ENCODE results near the gene CACNA1G. TPM values are rescaled to one million over a fixed set of nuclear protein-coding genes. Genes with fewer than 3 reads are reported as not detected.
A peak's percentile ranks its signal among the peaks of the same experiment; 100 is the strongest.

Gene CACNA1G
- total and polyA plus RNA-seq, 2 donors (not counting 1 experiment from before 2014, with no cell fraction given) = 0.08 to 0.99 TPM

GRCh38 chr17:50634224-50634914 lies 73.9 kb downstream of the CACNA1G start, which contains the start of gene ABCC3:
ABCC3 (plus strand) TSS chr17:50634881; CDS start chr17:50634937, 56 bp downstream.
- no peak within 1 kb of the TSS for H3K27ac ChIP-seq (ENCODE audit: insufficient read depth, low read length)
- peak in 1 of 2 donors; percentile 50 for DNase-seq (ENCODE audit: low read depth in 2 of 2)
- no peaks in the 10 kb centered on the region for H4K20me1 ChIP-seq (ENCODE audit: control insufficient read depth, extremely low read depth, insufficient read depth, low read length)
- peak within 1 kb of the TSS; percentile 39 for H3K9ac ChIP-seq (ENCODE audit: insufficient read depth, low read length)
- no peaks in the 10 kb centered on the region for H3K79me2 ChIP-seq (ENCODE audit: control insufficient read depth, insufficient read depth, low read length)
- TF ChIP-seq EZH2 (IDR thresholded peaks at IDR 0.05; ENCODE audit: low read length, missing control alignments) (no peak), CTCF (conservative IDR thresholded peaks at IDR 0.05 in 1 of 2, IDR thresholded peaks at IDR 0.05 in 1 of 2; ENCODE audit: low read depth in 1 of 2, low read length in 2 of 2) (no peak)
- H2AFZ ChIP-seq (ENCODE audit: low read length) = peak within 1 kb of the TSS; percentile 45
- no peaks in the 10 kb centered on the region for H3K36me3 ChIP-seq (ENCODE audit: control insufficient read depth, insufficient read depth, low read length)
- H3K4me3 ChIP-seq (replicated peaks in 1 of 4; ENCODE audit: control extremely low read depth in 1 of 4, insufficient read depth in 1 of 4, low read depth in 3 of 4, low read length in 4 of 4) = peak within 1 kb of the TSS; percentile 54 to 65 (median 57)
- no peaks in the 10 kb centered on the region for H3K9me3 ChIP-seq (ENCODE audit: control insufficient read depth, insufficient read depth, low read depth, low read length)
- peaks cover 19% of the 10 kb centered on the region for H3K4me1 ChIP-seq (ENCODE audit: control insufficient read depth, extremely low read depth, insufficient read depth, low read length)
- no peaks in the 10 kb centered on the region for H3K27me3 ChIP-seq (ENCODE audit: control insufficient read depth, insufficient read depth, low read length)
- peak within 1 kb of the TSS; percentile 85 for H3K4me2 ChIP-seq (ENCODE audit: extremely low read depth, insufficient read depth, low read length)

GRCh38 chr17:50634915-50635731 lies 74.6 kb downstream of the CACNA1G start:
- Histone ChIP-seq H3K27ac (ENCODE audit: insufficient read depth, low read length) (no peak overlapping the region), H3K9me3 (ENCODE audit: control insufficient read depth, insufficient read depth, low read depth, low read length) (no peaks in the 10 kb centered on the region), H4K20me1 (ENCODE audit: control insufficient read depth, extremely low read depth, insufficient read depth, low read length) (no peaks in the 10 kb centered on the region), H3K4me3 (replicated peaks in 1 of 4; ENCODE audit: control extremely low read depth in 1 of 4, insufficient read depth in 1 of 4, low read depth in 3 of 4, low read length in 4 of 4) (peak overlapping the region; percentile 54 to 65 (median 57)), H3K4me2 (ENCODE audit: extremely low read depth, insufficient read depth, low read length) (peak overlapping the region; percentile 85), H3K36me3 (ENCODE audit: control insufficient read depth, insufficient read depth, low read length) (no peaks in the 10 kb centered on the region), H3K27me3 (ENCODE audit: control insufficient read depth, insufficient read depth, low read length) (no peaks in the 10 kb centered on the region), H3K4me1 (ENCODE audit: control insufficient read depth, extremely low read depth, insufficient read depth, low read length) (peaks cover 25% of the 10 kb centered on the region), H3K9ac (ENCODE audit: insufficient read depth, low read length) (peak overlapping the region; percentile 39), H3K79me2 (ENCODE audit: control insufficient read depth, insufficient read depth, low read length) (no peaks in the 10 kb centered on the region), H2AFZ (ENCODE audit: low read length) (no peak overlapping the region)
- no peak for DNase-seq (ENCODE audit: low read depth in 2 of 2)
- TF ChIP-seq CTCF (conservative IDR thresholded peaks at IDR 0.05 in 1 of 2, IDR thresholded peaks at IDR 0.05 in 1 of 2; ENCODE audit: low read depth in 1 of 2, low read length in 2 of 2) (no peak), EZH2 (IDR thresholded peaks at IDR 0.05; ENCODE audit: low read length, missing control alignments) (no peak)

GRCh38 chr17:50635732-50635981 lies 75.1 kb downstream of the CACNA1G start:
- Histone ChIP-seq H3K9me3 (ENCODE audit: control insufficient read depth, insufficient read depth, low read depth, low read length) (no peaks in the 10 kb centered on the region), H3K36me3 (ENCODE audit: control insufficient read depth, insufficient read depth, low read length) (no peaks in the 10 kb centered on the region), H3K27me3 (ENCODE audit: control insufficient read depth, insufficient read depth, low read length) (no peaks in the 10 kb centered on the region), H3K4me3 (replicated peaks in 1 of 4; ENCODE audit: control extremely low read depth in 1 of 4, insufficient read depth in 1 of 4, low read depth in 3 of 4, low read length in 4 of 4) (peak overlapping the region in 3 of 4 experiments; percentile 54 to 65 (median 59)), H3K9ac (ENCODE audit: insufficient read depth, low read length) (no peak overlapping the region), H3K27ac (ENCODE audit: insufficient read depth, low read length) (no peak overlapping the region), H3K79me2 (ENCODE audit: control insufficient read depth, insufficient read depth, low read length) (no peaks in the 10 kb centered on the region), H3K4me1 (ENCODE audit: control insufficient read depth, extremely low read depth, insufficient read depth, low read length) (peaks cover 27% of the 10 kb centered on the region), H2AFZ (ENCODE audit: low read length) (no peak overlapping the region), H3K4me2 (ENCODE audit: extremely low read depth, insufficient read depth, low read length) (peak overlapping the region; percentile 85), H4K20me1 (ENCODE audit: control insufficient read depth, extremely low read depth, insufficient read depth, low read length) (no peaks in the 10 kb centered on the region)
- TF ChIP-seq CTCF (conservative IDR thresholded peaks at IDR 0.05 in 1 of 2, IDR thresholded peaks at IDR 0.05 in 1 of 2; ENCODE audit: low read depth in 1 of 2, low read length in 2 of 2) (no peak), EZH2 (IDR thresholded peaks at IDR 0.05; ENCODE audit: low read length, missing control alignments) (no peak)
- no peak for DNase-seq (ENCODE audit: low read depth in 2 of 2)

Data from fibroblast of lung (primary cell).